EL (cell line): ENCODE results near the gene GPR162.
"Not testable (repeated sequence)": the region's sequence is repeated elsewhere in the genome, so short reads cannot be mapped to it uniquely, and the experiment has no call there.

Experiments
- DNase-seq: peaks from one replicate; pipeline ENCODE4 v3.0.0-alpha.2; 2016

Gene GPR162

DNA sequence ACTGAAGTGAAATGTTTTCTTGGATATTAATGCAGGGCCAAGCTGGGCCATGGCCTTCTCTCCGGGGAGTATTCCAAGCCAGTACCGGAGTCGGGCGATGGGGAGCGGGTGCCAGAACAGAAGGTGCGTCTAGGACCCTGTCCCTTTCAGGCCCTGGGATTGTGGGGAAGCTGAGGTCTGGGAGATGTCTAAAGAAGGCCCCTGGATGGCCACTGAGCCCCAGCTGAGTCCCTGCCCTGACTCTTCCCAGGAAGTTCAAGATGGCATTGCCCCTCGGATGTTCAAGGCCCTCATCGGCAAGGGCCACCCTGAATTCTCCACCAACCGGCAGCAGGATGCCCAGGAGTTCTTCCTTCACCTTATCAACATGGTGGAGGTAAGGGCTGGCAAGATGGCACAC lies 38.5 kb downstream of the GPR162 start:
- DNase-seq = no peak

DNA sequence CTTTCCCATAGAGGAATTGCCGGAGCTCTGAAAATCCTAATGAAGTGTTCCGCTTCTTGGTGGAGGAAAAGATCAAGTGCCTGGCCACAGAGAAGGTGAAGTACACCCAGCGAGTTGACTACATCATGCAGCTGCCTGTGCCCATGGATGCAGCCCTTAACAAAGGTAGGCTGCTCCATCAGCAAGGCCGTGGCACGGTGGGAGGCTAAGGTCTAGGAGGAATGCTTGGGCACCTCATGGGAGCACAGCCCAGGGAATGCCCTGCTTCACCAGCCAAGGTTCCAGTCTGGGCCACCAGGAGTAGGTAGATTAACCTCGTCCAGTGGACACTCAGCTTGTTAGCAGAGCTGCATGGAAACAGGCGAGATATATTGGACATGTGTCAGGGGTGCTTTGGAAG lies 39.3 kb downstream of the GPR162 start:
- no peak for DNase-seq

DNA sequence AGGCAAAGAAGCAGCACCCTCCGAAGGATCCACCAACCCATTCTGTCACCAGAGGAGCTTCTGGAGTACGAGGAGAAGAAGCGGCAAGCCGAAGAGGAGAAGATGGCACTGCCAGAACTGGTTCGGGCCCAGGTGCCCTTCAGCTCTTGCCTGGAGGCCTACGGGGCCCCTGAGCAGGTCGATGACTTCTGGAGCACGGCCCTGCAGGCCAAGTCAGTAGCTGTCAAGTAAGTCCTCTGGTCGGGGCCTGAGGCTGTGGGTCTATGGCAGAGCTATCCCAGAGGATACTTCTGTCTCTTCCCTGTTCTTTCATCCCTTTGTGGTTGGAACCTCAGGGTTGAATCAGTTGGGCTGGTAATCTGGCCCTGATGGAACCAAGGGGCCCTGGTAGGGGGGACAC lies 39.8 kb downstream of the GPR162 start:
- DNase-seq = no peak

DNA sequence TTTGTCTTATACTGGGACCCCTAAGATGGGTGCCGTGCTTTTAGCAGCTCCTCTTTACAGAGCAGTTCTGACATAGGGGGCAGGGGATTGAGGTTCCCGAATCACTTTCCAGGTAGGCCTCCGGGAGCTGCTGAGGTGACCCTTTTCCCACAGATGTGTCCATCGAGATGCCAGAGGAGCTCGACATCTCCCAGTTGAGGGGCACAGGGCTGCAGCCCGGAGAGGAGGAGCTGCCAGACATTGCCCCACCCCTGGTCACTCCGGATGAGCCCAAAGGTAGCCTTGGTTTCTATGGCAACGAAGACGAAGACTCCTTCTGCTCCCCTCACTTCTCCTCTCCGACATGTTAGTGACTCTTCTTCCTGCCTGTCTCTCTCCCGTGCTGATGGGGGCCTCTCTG lies 41.4 kb downstream of the GPR162 start:
- DNase-seq = no peak

DNA sequence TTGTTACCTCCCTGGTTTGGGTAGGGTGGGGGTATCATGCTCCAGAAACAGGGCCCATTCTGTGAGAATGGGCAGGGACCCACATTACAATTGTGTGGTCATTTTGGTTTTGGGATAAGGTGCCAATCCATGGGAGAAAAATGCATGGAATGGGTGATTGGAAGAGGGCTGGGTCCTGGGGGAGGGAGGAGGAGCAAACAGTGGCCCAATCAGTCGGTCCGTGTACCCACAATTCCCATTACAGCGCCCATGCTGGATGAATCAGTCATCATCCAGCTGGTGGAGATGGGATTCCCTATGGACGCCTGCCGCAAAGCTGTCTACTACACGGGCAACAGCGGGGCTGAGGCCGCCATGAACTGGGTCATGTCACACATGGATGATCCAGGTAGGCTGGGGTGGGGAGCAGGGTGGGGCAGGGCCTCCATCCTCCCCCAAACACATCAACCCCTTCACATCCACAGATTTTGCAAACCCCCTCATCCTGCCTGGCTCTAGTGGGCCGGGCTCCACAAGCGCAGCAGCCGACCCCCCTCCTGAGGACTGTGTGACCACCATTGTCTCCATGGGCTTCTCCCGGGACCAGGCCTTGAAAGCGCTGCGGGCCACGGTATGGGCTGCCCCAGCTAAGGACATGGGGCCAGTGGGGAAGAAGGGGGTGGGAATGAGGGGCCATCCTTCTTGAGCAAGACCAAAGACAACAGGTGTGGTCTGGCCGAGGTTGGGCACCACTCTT lies 42.1 kb downstream of the GPR162 start:
- DNase-seq = peak; percentile 39

DNA sequence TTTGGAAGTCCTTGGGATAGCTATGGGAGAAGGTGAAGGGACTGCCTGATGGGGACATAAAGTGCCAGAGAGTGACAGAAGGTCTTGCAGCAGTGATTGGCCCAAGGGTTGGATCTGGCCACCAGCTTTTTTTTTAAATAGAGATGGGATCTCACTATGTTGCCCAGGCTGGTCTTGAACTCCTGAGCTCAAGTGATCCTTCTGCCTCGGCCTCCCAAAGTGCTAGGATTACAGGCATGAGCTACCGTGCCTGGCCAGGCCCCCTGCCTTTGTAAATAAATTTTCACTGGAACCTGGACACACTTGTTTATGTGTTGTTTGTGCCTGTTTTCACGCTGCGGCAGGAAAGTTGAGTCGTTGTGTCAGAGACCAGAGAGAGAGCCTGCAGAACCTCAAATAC lies 43.7 kb downstream of the GPR162 start:
- not testable (repeated sequence) for DNase-seq

DNA sequence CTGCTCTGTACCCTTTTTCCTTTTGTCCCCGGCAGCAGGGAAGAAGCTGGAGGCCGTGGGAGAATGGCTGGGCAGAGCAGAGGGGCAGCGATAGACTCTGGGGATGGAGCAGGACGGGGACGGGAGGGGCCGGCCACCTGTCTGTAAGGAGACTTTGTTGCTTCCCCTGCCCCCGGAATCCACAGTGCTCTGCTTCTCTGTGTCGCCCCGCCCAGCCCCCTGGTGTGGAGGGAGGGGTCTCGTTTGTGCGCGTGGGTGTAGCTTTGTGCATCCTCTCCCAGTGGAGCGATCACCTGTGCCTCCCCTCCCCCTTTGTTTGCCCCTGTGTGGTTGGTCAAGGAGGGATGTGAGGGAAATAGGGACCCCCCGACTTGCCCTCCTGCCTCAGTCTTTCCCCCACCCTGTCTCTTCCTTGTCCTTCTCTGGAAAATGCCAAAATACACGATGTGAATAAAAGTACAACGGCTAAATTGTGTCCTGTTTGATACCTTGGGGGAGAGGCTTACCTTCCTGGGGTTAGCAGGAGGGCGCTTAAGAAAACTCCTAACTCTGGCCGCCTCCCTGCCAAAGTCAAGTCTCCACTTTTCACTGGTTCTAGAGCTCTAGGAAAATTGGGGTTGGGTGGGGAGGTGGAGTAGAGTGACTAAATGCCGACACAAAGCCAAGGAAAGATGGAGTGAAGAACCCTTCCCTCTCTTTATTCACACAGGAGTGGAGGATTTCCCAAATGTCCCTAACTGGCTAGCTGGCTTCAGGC lies 44.7 kb downstream of the GPR162 start:
- no peak for DNase-seq

DNA sequence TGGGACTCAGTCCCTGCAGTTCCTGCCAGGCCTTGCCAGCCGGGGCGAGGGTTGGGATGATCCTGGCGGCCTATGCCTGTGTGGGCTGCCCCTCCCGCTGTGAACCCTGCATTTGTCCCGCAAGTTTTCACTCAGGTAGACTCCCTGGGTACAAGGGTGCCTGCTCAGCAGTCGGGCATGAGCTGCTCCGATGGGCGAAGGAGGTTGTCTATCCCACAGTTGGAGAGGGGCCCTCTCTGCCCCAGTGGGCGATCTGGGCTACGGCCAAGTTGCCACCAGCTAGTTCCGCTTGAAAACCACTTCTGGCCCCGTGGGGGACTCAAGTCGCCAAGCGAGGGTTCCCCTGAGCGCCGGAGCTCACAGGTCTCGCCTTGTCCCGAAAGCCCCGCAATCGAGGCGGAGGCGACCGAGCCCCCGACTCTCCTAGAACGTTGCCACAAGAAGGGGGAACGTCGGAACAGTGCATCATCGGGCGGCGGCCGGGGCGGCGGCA lies 45.3 kb downstream of the GPR162 start:
- no peak for DNase-seq

DNA sequence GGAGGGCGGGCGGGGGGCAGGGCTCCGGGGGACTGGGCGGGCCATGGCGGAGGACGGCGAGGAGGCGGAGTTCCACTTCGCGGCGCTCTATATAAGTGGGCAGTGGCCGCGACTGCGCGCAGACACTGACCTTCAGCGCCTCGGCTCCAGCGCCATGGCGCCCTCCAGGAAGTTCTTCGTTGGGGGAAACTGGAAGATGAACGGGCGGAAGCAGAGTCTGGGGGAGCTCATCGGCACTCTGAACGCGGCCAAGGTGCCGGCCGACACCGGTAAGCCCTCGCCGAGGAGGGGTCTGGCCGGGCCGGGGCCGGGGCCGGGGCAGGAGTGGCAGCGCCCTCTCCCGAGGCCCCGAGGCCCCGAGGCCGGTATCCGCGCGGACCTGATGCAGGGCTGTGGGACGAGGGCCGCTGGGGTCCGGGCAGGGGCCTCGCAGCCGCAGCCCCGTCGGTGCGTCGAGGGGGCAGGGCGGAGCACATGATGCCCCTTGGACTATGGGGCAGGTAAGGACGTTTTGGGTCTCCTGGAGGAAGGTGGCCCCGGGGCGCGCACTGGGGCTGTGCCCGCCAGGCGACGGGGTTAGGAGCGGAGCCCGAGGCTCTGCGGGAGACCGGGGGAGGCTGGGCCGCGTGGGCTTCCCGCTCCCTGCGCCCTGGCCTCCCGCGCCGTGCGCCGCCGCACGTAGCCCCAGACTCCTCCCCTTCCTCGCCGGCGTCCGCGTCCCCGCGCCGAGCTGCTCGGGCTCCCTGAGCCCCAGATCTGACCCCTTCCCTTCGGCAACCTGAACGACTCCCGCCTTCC lies 46.0 kb downstream of the GPR162 start, which contains the start of gene TPI1:
Gene TPI1 (plus strand): TSS at position 119 of the 798 bp plus-strand sequence. CDS start 36 bp downstream, at position 155.
- peak; percentile 83 for DNase-seq

DNA sequence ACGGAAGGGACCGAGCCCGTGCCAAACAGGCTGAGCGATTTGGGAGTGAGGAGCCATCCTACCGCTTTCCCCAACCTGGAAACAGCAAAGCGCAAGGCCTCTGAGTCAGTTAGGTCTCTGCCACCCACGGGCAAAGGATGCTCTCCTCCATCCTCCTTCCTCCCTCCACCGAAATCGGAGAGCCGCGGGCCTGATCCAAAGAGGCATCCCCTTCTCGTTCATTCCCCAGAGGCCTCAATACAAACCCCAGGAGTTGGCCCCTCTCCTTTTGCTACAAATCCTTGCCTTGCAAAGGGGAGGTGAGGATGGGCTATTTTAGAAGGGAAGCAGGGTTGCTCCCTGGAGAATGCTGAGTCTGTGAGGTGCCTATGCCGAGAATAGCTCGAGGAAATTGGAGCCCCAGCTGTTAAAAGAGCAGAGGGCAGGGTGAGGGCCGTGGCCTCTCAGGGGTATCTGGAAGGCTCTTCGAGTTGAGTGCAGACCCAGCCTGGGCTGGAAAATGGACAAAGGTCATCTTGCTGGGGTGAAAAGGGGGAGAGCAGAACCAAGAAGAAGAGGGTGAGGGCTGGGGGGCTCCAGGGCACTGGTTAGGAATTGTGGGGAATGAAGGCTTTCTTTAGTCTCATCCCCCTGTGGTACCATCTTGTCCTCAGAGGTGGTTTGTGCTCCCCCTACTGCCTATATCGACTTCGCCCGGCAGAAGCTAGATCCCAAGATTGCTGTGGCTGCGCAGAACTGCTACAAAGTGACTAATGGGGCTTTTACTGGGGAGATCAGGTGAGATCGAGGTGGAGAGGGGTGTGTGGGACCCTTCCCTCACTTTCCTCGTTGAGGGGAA lies 46.8 kb downstream of the GPR162 start:
- peak; percentile 28 for DNase-seq

DNA sequence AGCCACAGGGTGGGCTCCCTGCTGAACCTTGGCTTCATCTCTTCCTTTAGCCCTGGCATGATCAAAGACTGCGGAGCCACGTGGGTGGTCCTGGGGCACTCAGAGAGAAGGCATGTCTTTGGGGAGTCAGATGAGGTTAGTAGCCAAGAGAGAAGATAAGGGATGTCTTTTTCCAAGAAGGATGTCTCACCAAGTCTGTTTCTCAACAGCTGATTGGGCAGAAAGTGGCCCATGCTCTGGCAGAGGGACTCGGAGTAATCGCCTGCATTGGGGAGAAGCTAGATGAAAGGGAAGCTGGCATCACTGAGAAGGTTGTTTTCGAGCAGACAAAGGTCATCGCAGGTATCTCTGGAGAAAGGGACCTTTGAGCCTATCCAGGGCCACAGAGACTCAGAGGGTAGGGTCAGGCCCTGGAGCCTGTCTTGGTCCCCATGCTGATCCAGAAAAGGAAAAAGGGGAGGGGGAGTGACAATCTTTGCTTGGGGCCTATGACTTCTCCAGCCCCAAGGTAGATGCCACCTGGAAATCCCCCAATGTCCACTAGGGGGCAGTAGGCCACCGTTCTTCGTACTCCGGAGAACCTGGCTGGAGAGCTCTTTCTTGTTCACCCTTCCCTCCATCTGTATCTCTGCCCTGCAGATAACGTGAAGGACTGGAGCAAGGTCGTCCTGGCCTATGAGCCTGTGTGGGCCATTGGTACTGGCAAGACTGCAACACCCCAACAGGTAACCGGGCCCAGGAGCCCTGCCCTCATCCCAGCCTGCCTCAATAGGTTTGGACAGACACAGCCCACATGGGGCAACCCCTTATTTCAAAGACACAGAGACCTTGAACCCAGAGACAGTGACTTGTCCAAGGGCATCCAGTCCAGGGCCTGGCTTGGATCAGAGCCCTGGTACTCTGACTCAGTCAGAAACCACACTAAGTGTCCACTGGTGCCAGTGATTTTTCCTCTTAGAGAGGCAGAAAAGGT lies 47.7 kb downstream of the GPR162 start:
- peak; percentile 71 for DNase-seq

DNA sequence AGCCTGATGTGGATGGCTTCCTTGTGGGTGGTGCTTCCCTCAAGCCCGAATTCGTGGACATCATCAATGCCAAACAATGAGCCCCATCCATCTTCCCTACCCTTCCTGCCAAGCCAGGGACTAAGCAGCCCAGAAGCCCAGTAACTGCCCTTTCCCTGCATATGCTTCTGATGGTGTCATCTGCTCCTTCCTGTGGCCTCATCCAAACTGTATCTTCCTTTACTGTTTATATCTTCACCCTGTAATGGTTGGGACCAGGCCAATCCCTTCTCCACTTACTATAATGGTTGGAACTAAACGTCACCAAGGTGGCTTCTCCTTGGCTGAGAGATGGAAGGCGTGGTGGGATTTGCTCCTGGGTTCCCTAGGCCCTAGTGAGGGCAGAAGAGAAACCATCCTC lies 48.7 kb downstream of the GPR162 start:
- DNase-seq = peak; percentile 17

DNA sequence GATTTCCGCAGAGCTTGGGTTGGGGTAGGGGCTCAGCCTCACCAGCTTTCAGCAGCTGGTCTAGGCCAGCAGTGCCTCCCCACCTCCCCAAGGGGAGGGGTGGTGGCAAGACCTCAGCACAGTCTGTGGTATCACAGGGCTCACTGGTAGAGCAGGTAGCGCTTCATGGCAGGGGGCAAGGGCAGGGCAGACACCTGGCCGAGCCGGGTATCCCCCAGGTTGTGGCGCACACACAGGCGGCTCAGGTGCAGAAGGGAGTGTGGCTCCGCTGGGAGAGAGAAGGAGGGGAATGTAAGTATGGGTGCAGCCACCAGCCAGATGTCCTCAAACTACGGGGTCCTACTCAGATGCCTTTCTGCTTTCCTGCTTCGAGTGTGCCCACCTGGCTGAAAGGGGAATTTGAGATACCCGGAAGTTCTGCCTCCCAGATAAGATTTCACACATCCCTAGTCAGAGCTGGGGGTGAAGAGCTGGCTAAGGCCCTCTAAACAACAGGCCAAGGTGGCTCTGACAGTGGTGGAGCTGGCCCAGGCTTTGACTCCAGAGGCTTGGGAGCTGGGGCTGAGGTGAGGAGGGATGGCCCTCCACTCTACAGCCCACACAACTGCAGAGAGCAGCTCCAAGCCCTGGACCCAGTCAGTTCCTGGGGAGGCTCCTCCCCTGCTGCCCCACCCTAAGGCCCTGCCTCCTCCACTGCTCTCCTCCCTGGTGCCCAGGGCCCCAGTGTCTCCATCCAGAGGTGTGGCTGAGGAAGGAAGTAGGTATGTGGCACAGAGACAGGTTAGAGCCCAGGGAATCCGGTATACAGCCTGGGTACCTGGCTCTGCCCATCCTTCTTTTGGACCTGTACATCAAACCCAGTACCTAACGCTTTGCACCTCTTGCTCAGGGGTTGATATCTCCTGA lies 49.7 kb downstream of the GPR162 start:
- peak; percentile 69 for DNase-seq

DNA sequence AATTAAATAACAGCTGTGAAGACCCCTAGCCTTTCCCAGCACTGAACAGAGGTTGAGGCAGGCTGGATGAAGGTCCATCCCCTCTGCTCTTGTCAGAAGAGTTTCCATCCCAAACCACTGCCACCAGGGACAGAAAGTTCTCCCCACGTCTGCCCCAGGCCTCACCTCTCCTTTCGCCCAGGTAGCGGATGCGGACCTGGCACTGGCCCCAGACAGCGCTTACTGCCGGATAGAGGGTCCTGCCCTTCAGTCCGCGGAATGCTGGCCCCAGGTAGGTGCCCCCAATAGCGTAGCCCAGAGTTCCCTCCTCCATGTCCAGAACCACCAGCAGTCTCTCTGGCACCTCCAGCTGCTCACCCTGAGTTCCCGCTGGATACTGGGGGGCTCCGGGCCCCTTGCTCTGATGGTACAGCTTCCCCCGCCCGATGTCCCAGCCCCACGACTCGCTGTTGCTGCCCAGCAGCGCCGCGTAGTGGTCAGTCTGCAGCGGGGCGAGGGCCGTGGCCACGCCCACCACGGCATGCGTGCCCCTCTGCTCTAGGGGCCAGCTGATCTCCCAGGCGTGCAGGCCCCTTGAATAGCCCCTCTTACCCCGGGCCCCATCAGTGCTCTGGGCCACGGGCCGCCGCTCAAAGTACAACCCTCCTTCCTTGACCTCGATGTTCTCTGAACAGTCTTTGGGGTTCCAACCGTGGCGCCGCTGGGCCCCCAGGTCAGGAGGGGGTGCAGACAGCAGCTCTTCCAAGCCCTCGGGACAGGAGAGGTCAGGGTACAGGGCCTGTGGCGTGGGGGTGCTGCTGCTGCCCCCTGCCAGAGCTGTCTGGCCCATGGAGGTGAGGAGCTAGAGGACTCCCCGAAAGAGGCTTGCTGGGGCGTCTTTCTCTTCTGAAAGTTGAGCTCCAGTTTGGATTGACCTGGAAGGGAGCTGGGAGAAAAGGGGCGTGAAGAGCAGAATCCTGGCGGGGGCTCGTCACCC lies 50.7 kb downstream of the GPR162 start:
- peak; percentile 82 for DNase-seq

DNA sequence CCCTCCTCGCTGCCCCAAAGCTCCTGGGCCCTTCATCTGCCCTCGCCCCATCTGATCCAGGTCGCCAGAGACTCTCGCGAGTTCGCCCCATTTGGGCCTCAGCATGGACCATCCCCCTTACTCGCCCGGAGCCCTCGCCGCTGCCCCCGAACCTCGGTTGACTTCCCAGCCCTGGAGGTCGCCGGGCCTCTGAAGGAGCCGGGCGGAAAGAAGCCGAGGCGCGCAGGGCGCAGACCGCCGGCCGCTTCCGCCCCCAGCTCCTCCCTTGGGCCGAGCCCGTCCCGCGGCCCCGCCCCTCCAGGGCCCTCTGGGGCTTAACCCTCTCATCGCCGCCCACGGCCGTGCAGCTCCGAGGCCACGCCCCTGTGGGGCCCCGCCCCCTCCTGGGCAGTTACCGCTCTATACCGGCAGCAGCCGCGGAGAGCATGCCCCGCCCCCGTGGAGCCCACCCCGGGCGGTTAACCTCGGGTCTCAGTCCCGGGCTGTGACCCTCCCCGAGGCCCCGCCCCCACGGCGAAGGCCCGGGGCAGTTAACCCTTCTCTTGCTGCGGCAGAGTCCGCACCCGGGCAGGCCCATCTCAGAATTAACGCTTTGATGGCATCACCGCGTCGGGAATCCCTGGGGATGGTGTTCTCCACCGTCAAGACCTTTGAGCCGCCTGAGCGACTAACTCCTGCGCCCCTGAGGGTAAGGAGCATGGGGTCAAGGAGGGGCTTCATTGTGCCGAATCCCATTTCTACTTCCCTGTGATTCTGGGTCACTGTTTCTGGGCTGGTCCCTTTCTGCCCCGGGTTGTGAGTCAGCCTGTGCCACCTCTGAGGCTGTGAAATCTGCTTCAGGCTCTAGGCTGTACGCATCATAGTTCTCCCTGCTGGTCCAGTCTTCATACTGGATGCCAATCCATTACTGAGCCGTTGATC lies 51.7 kb downstream of the GPR162 start, which contains the start of gene SPSB2:
Gene SPSB2 (minus strand): TSS at position 210 of the 921 bp plus-strand sequence. CDS start 402 bp downstream, outside the sequence.
- peak; percentile 95 for DNase-seq

DNA sequence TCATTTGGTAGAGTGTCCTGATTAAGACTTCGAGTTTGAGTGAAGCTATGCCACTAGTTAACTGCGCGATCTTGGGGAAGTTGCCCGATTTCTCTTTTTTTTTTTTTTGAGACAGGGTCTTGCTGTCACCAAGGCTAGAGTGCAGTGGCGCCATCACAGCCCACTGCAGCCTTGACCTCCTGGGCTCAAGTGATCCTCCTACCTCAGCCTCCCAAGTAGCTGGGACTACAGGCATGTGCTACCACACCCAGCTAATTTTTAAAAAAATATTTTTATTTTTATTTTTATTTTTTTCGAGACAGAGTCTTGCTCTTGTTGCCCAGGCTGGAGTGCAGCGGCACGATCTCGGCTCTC lies 52.4 kb downstream of the GPR162 start:
- DNase-seq = not testable (repeated sequence)
